GM12892 (cell line): ENCODE data around the gene CCDC121.

Source experiments
- POLR2A ChIP-seq: IDR thresholded peaks from 2 replicates; pipeline ENCODE4 v1.6.1; 2011; ENCODE audit warnings: low read depth, low read length, control low read depth
- POLR2AphosphoS5 ChIP-seq: IDR thresholded peaks from 2 replicates; pipeline ENCODE4 v1.6.1; 2011; ENCODE audit warnings: low read depth, low read length, control low read depth
- TAF1 ChIP-seq: IDR thresholded peaks from 2 replicates; pipeline ENCODE4 v1.6.1; 2011; ENCODE audit warnings: low read depth, mild to moderate bottlenecking, control low read depth, low read length, borderline replicate concordance

- TF ChIP-seq POLR2A (no peak), POLR2AphosphoS5 (no peak), TAF1 (no peak)
Observed at GRCh38 chr2:27651056-27651455, 22.2 kb upstream of the CCDC121 start.
